GM19193 (cell line): Measurements from ENCODE around the gene RCBTB1.

Experiments
- POLR2A ChIP-seq: IDR thresholded peaks from 4 replicates; pipeline ENCODE4 v1.6.1; 2011; ENCODE audit not compliant: insufficient read depth, insufficient read length; ENCODE audit errors: extremely low read depth

The RCBTB1 gene

DNA sequence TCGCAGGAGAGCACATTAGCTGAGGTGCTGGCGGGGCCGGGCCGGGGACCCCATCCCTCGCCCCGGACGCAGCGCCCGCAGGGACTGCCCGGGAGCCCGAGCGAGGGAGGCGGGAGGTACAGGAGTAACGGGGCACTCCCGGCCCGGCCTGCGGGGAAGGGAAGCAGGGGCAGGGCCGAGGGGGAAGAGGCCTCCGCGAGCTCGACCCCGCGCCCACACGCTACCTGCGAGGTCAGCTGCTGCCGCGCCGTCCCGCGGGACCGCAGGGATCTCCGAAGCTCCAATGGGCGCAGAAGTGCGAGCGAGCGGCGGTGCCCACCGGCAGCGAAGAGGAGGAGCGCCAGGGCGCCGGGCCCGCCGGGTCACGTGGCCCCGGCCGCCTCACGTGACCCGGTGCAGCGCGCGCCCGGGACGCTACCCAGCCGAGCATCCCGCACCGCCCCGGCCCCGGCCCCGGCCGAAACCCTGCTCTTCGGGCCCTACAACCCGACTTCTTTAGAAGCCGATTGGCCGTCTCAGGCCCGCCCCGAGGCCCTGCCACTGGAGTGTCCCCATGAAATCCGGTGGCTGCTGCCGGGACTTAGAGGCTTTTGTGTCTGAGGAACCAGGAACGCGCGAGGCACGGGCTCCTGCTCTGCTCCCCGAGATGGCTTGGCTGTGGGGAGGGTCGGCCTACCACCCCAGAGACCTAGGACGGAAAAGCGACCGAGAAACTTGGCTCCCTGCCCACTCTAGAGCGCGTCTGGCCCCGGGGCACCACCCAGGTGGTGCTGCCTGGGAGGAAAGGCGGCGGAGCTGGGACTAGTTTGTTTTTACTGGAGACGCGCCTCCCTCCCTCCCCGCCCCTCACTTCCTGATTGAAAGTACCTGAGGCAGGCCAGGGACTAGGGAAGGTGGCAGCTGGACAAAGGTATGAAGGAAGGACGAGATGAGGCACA is at the start of gene RCBTB1:
Gene RCBTB1 (minus strand): TSS at position 339 of the 938 bp plus-strand sequence. CDS start 18,279 bp downstream, outside the sequence.
- TF ChIP-seq POLR2A: peak; percentile 73

DNA sequence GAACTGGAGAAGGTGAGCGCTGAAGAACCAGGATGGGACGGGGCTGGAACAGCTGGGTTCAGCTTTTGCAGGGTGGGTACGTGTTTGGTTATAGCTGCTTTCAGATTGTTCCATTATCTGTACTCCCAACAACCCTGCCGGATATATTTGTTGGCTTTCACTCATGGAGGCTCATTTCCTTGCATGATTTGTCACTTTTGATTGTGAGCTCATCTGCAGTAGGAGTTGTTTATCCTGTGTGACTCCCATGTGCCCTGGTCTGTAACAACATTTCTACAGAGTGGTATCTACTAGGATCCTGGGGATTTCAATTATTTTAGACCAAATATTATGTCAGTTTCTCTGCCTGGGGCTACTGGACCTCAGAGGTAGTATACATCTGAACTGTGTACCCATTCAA is 48.4 kb upstream of the RCBTB1 start:
- no peak for TF ChIP-seq POLR2A

DNA sequence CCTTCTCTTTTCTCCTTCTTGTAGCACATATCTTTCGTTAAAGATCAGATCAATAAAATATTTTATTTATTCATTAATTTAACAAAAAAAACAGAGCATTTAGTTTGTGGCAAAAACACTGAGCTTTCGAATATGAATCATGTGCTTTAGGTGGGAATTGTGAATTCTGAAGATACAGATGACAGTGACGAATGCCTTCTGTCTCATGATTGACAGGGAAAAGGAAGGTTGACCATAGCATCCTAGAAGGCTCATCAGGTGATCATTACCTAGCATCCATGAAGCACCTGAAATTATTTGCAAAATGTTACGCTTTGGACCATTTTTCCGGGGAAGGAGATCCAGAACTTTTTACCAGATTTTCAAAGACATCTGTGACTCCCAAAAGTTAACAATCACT is 46.8 kb upstream of the RCBTB1 start:
- TF ChIP-seq POLR2A: no peak

DNA sequence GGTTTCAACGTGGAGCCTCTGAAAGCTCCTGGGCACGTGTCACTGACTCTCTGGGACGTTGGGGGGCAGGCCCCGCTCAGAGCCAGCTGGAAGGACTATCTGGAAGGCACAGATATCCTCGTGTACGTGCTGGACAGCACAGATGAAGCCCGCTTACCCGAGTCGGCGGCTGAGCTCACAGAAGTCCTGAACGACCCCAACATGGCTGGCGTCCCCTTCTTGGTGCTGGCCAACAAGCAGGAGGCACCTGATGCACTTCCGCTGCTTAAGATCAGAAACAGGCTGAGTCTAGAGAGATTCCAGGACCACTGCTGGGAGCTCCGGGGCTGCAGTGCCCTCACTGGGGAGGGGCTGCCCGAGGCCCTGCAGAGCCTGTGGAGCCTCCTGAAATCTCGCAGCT is 45.2 kb upstream of the RCBTB1 start:
- no peak for TF ChIP-seq POLR2A

DNA sequence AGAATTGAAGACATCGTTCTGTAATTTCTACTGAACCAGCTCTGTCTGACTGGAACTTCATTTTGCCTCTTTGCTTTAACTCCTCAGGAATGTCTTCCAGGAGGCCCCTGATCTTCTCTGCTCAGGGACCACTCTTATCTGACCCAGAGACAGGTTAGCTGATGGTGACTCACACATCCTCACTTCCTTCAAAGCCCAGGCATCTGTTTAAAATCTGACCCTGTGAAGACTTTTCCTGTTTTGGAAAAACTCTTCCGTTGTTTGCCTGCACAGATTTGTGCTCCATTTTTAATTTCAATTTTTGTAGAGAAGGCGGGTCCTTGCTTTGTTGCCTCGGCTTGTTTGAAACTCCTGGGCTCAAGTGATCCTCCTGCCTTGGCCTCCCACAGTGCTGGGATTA is 44.6 kb upstream of the RCBTB1 start:
- TF ChIP-seq POLR2A: no peak

DNA sequence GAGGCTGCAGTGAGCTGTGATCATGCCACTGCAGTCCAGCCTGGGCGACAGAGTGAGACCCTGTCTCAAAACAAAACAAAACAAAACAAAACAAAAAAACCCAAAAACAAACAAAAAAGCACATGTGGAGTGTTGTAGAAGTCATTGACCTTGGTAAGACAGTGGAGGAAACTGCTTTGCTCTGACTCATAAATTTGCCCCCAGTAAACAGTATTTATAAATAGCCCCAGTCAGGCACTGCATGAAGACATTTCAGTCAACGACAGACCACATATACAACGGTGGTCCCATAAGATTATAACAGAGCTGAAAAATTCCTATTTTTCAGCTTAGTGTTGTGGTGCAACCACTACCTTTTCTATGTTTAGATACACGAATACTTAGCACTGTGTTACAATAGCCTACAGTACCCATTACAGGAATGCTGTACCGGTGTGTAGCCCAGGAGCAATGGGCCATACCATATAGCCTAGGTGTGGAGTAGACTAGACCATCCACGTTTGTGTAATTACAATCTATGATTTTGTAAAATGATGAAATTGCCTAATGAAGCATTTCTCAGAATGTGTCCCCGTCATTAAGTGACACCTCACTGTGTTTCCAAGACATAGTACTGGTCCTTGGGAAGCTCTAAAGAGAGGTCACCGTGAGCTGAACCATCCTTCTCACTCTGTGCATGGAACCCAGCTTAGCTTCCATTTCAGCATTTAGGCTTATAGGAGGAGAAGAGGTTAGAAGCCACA is 44.0 kb upstream of the RCBTB1 start:
- TF ChIP-seq POLR2A: no peak

DNA sequence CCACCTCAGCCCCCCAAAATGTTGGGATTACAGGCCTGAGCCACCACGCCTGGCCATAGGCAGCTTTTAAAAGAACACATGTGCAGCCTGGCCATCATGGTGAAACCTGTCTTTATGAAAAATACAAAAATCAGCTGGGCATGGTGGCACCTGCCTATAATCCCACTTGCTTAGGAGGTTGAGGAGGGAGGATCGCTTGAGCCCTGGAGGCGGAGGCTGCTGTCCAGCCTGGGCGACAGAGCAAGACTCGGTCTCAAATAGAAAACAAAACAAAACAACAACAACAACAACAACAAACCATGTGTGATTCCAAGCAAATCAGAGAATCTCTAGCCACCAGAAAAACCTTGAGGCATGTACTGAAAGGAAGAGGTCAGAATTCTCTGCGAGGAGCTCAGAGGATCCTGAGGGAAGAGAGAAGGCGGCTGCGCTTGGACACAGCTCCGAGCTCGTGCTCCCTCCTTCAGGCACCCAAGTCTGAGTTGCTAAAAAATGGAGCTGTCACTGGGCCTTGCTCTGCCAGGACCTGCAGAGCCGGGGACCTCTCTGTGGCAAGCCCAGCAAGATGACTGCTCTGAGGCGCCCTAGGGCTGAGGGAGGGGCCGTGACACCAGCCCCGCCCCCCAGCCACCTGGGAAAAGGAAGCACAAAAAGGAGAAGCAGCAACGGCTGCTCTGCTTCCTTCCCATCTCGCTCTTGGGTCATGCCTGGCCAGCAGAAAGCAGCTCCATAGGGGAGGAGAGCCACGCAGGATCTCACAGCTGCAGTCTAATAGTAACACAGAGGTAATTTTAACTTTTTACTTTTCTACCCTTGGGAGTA is 42.7 kb upstream of the RCBTB1 start, which contains the start of gene ARL11:
Gene ARL11 (plus strand): TSS at position 677 of the 822 bp plus-strand sequence. CDS start 1,941 bp downstream, outside the sequence.
- TF ChIP-seq POLR2A: peak; percentile 85

DNA sequence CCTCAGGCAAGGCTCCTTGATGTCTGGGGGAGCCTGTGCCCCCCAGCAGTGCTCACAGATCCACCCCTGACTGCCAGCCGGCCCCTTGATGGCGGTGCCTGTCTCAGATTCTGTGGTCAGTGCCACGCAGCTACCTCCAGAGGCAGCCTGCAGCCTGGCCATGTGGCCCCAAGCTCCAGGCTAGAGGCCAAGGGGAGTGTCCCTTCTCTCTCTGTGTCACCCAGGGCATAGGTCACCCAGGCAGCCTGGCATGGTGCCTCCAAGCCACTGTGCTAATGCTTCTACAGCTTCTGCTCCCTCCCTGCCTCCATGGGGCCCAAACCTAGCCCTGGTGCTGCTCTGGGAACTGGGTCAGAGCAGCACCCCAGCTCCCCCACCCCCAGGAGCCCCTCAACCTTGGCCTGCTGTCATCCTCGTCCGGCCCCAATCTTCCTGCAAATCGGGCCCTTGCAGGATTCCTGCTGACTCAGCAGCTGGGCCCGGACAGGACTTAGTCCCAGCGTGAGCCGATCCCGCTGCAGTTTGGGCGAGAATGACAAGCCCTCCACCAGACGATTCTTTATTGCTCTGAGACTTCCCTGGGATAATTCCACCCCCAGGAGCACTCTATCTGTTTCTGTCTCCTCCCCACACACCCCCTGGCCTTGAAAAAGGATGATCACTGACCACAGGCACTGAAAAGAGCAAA is 40.2 kb upstream of the RCBTB1 start:
- no peak for TF ChIP-seq POLR2A

DNA sequence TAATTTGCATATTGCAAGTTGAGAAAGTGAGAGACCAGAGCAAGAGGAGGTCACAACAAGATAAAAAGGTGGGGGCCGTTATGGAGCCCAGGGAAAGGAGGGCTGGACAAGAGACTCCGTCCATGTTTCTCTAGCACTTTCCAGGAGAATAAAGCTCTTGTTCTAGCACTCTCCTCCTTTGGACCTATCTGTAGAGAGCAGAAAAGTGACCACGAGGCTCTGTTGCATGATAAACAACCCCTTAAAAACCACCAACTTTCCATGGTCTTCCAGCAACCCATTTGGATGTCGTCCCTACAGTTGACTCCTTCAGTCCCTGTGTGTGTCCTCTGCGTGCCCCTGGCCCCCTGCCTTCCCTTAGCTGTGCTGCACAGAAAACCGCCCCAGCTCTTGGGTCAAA is 38.9 kb upstream of the RCBTB1 start:
- no peak for TF ChIP-seq POLR2A

DNA sequence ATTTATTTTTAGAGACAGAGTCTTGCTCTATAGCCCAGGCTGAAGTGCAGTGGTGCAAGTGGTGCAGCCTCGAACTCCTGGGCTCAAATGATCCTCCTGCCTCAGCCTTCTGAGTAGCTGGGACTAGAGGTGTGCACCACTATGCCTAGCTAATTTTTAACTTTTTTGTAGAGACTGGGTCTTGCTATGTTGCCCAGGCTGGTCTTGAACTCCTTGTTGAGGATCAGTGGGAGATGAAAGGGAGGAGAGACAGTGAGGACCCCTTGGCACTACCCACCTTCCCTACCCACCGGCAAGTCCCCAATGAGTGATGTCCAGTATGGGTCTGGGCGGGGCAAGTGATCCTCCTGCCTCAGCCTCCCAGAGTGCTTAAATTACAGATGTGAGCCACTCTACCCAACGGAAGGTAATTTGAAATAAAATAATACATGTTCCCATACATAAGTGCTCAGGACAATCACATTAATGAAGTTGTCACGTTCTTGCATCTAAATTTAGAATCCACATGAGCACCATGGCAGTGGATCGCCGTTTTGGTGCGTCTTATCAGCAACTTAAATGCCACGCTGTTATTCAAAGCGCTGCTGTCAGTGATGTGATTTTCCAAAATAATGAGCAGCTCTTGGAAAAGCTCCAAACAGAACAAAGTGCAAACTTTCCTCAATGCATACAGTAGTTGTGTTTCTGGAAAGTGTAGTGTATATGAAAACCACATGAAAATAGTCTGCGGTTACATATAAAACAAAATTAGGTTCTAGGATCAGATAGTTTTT is 37.0 kb upstream of the RCBTB1 start:
- no peak for TF ChIP-seq POLR2A

DNA sequence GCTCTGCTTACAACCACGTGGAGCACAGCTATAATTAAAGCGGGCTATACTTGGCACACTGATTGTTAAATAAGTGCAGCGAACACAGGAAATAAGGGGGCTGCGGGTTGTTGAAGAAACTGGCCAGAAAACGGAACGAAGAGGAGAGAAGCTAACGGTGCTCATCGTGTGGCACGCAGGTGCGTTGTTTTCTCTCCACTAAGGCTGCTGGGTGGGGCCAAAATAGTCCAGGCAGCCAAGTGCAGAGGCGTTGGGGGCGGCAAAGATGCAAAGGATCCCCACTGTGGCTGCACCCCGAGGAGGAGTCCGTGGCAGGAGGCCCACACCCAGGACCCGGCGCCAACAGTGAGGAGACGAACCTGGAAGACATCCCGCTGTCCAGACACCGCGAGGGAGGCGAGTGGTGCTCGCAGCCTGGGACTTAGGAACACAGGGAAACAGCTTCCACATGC is 34.8 kb upstream of the RCBTB1 start:
- peak; percentile 34 for TF ChIP-seq POLR2A

DNA sequence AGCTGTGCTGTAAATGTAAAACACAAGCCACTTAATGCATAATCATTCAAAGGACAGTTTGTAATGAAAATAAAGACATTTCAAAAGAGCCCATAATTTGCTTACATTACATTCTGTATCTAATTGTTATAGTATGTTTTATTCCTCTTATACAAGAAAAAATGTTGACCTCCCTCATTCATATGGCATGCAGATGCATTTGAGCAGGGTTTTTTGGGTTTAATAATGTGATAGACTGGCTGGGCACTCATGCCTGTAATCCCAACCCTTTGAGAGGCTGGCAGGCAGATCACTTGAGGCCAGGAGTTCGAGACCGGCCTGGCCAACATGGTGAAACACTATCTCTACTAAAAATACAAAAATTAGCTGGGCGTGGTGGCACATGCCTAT is 31.3 kb upstream of the RCBTB1 start:
- TF ChIP-seq POLR2A: no peak
